IMR-90 (cell line): Measurements from ENCODE around the gene MRPL34. TPM values are rescaled to one million over a fixed set of nuclear protein-coding genes. Genes with fewer than 3 reads are reported as not detected.

Source experiments
- ATAC-seq: fragments of 200-7000 bp; cut with Tn5 transposase; 2 replicates; pipeline ENCODE4 v1.9.1; 2020; ENCODE audit warnings: low read depth, mild to moderate bottlenecking, moderate library complexity
- BruUV-seq: library from RNA; stranded (reverse); fragments of 400-500 nt; replicated peaks from 2 replicates; lab custom pipeline; 2021; lab: Mats Ljungman, UMichigan
- CTCF ChIA-PET: fragments of 300-600 bp; formaldehyde crosslinking; extraction: SDS; loops from one replicate; lab custom pipeline; 2021; ENCODE audit warnings: antibody characterized with exemption; lab: Yijun Ruan, JAX
- POLR2A ChIA-PET: fragments of 300-600 bp; sonication (Branson Sonifier 250); formaldehyde crosslinking; loops from one replicate; lab custom pipeline; 2022; ENCODE audit warnings: antibody characterized with exemption; ENCODE audit not compliant: unreplicated experiment; lab: Charles Lee
- DNase-seq: peaks from one replicate; pipeline ENCODE4 v3.0.0; 2013
- H2AFZ ChIP-seq: replicated peaks from 2 replicates; pipeline ENCODE3; 2013; ENCODE audit warnings: low read length, mild to moderate bottlenecking; ENCODE audit not compliant: poor library complexity
- H2AK5ac ChIP-seq: 2 replicates; pipeline ENCODE4 v1.6.1; 2013; ENCODE audit warnings: low read depth, low read length, inconsistent platforms
- H2AK9ac ChIP-seq: replicated peaks from 2 replicates; pipeline ENCODE3; 2013; ENCODE audit warnings: mild to moderate bottlenecking, low read depth, low read length, moderate library complexity; ENCODE audit not compliant: poor library complexity
- H2BK120ac ChIP-seq: 2 replicates; pipeline ENCODE4 v1.6.1; 2013; ENCODE audit warnings: low read depth, low read length, inconsistent platforms
- H2BK15ac ChIP-seq: 3 replicates; pipeline ENCODE4 v1.6.1; 2013; ENCODE audit warnings: low read depth, low read length, inconsistent platforms
- H2BK20ac ChIP-seq: 2 replicates; pipeline ENCODE4 v1.6.1; 2013; ENCODE audit warnings: low read depth, mild to moderate bottlenecking, inconsistent platforms, low read length, moderate library complexity
- H2BK5ac ChIP-seq: 2 replicates; pipeline ENCODE4 v1.6.1; 2013; ENCODE audit warnings: mild to moderate bottlenecking, low read depth, low read length, inconsistent platforms; ENCODE audit not compliant: poor library complexity, severe bottlenecking
- H3K14ac ChIP-seq: replicated peaks from 2 replicates; pipeline ENCODE4 v1.6.1; 2013; ENCODE audit warnings: low read depth, low read length, inconsistent platforms
- H3K18ac ChIP-seq: 2 replicates; pipeline ENCODE4 v1.6.1; 2013; ENCODE audit warnings: low read depth, low read length, control low read depth
- H3K23ac ChIP-seq: 2 replicates; pipeline ENCODE4 v1.6.1; 2013; ENCODE audit warnings: low read depth, low read length, inconsistent platforms
- H3K27ac ChIP-seq: 2 replicates; pipeline ENCODE4 v1.5.1; 2013; ENCODE audit warnings: mild to moderate bottlenecking, control low read depth, low read length; ENCODE audit not compliant: insufficient read depth
- H3K27me3 ChIP-seq: 2 replicates; pipeline ENCODE4 v1.6.1; 2013; ENCODE audit warnings: low read length; ENCODE audit not compliant: control insufficient read depth, insufficient read depth
- H3K36me3 ChIP-seq: 2 replicates; pipeline ENCODE4 v1.6.1; 2013; ENCODE audit warnings: low read length, mixed read lengths; ENCODE audit not compliant: control insufficient read depth, insufficient read depth
- H3K4ac ChIP-seq: 2 replicates; pipeline ENCODE4 v1.6.1; 2013; ENCODE audit warnings: low read depth, low read length, inconsistent platforms
- H3K4me1 ChIP-seq: 2 replicates; pipeline ENCODE4 v1.6.1; 2013; ENCODE audit warnings: low read length, mixed read lengths; ENCODE audit not compliant: control insufficient read depth, insufficient read depth
- H3K4me2 ChIP-seq: 2 replicates; pipeline ENCODE4 v1.6.1; 2013; ENCODE audit warnings: low read depth, mild to moderate bottlenecking, control low read depth, low read length, moderate library complexity
- H3K4me3 ChIP-seq: 2 replicates; pipeline ENCODE4 v1.5.1; 2013; ENCODE audit warnings: low read depth, mild to moderate bottlenecking, control low read depth, low read length, moderate library complexity; ENCODE audit not compliant: insufficient read depth
- H3K56ac ChIP-seq: 2 replicates; pipeline ENCODE4 v1.6.1; 2013; ENCODE audit warnings: low read length, inconsistent platforms; ENCODE audit not compliant: insufficient read depth; ENCODE audit errors: extremely low read depth
- H3K79me1 ChIP-seq, 2 experiments: 2 replicates each; pipeline ENCODE4 v1.6.1; 2013; ENCODE audit warnings: low read length in 2 of 2, inconsistent platforms in 1 of 2, low read depth in 1 of 2
- H3K9ac ChIP-seq: 2 replicates; pipeline ENCODE4 v1.6.1; 2013; ENCODE audit warnings: low read depth, low read length, control low read depth
- H3K9me1 ChIP-seq: 2 replicates; pipeline ENCODE4 v1.6.1; 2013; ENCODE audit warnings: low read length, inconsistent platforms; ENCODE audit not compliant: insufficient read depth
- H3K9me3 ChIP-seq: 2 replicates; pipeline ENCODE4 v1.6.1; 2013; ENCODE audit warnings: low read length; ENCODE audit not compliant: control insufficient read depth, insufficient read depth
- H4K20me1 ChIP-seq: 2 replicates; pipeline ENCODE4 v1.6.1; 2013; ENCODE audit warnings: low read length, inconsistent platforms; ENCODE audit not compliant: insufficient read depth
- H4K5ac ChIP-seq: 2 replicates; pipeline ENCODE4 v1.6.1; 2013; ENCODE audit warnings: mild to moderate bottlenecking, low read depth, low read length, control low read depth
- H4K8ac ChIP-seq, 2 experiments: 2 replicates each; pipeline ENCODE4 v1.6.1; 2013; ENCODE audit warnings: low read depth in 2 of 2, low read length in 2 of 2, control low read depth in 1 of 2, inconsistent platforms in 1 of 2
- H4K91ac ChIP-seq: 2 replicates; pipeline ENCODE4 v1.6.1; 2013; ENCODE audit warnings: low read depth, low read length, inconsistent platforms; ENCODE audit not compliant: insufficient read depth
- MXI1 ChIP-seq: IDR thresholded peaks from 2 replicates; pipeline ENCODE4 v1.6.1; 2012; ENCODE audit warnings: low read depth, mild to moderate bottlenecking, low read length, moderate library complexity, borderline replicate concordance
- NFE2L2 ChIP-seq: fragments of 150-350 bp; IDR thresholded peaks from 2 replicates; pipeline ENCODE4 v1.6.1; 2016; ENCODE audit warnings: low read depth, mild to moderate bottlenecking, low read length
- RCOR1 ChIP-seq: IDR thresholded peaks from 2 replicates; pipeline ENCODE4 v1.6.1; 2012; ENCODE audit warnings: mild to moderate bottlenecking, low read length, improper control_type of control experiment; ENCODE audit not compliant: insufficient replicate concordance
- WGBS, 2 experiments: methylation state at CpG; one replicate each; pipeline versions ENCODE4 v1.1.5 to v1.1.7; 2013; ENCODE audit warnings: missing lambda C conversion rate in 2 of 2; ENCODE audit not compliant: insufficient read length in 1 of 2; ENCODE audit errors: extremely low coverage in 2 of 2; 5-methylcytosine and 5-hydroxymethylcytosine counted together
- dilution Hi-C: fragments of 300-500 bp; cut with HindIII; formaldehyde crosslinking; loops from one replicate; pipeline ENCODE4 v1.14.3; 2018; ENCODE audit warnings: low sequenced_read_pairs; ENCODE audit not compliant: unreplicated experiment
- in situ Hi-C: fragments of 300-500 bp; cut with MboI; formaldehyde crosslinking; loops from 3 replicates; pipeline ENCODE4 v1.14.3; 2019; ENCODE audit warnings: low sequenced_read_pairs, inconsistent platforms, mixed read lengths
- intact Hi-C: fragments of 100-400 bp; cut with micrococcal nuclease; formaldehyde crosslinking; loops from 2 replicates; pipeline ENCODE4 v1.10.0; 2022
- polyA plus RNA-seq, 3 experiments: library from polyadenylated mRNA; depleted of rRNA; stranded (reverse); fragments of >200 nt; gene quantifications; 2 replicates each; pipeline ENCODE4 v1.2.3, GENCODE V29; 2012; ENCODE audit warnings: low replicate concordance in 1 of 3
- total RNA-seq: library from RNA; depleted of rRNA; stranded (reverse); fragments of >200 nt; gene quantifications from 2 replicates; pipeline ENCODE4 v1.2.3, GENCODE V29; 2012

MRPL34 gene
- total and polyA plus RNA-seq, 2 of the 4 experiments (the other 2 are of a cell fraction), result 7.3 to 37.0 TPM

DNA sequence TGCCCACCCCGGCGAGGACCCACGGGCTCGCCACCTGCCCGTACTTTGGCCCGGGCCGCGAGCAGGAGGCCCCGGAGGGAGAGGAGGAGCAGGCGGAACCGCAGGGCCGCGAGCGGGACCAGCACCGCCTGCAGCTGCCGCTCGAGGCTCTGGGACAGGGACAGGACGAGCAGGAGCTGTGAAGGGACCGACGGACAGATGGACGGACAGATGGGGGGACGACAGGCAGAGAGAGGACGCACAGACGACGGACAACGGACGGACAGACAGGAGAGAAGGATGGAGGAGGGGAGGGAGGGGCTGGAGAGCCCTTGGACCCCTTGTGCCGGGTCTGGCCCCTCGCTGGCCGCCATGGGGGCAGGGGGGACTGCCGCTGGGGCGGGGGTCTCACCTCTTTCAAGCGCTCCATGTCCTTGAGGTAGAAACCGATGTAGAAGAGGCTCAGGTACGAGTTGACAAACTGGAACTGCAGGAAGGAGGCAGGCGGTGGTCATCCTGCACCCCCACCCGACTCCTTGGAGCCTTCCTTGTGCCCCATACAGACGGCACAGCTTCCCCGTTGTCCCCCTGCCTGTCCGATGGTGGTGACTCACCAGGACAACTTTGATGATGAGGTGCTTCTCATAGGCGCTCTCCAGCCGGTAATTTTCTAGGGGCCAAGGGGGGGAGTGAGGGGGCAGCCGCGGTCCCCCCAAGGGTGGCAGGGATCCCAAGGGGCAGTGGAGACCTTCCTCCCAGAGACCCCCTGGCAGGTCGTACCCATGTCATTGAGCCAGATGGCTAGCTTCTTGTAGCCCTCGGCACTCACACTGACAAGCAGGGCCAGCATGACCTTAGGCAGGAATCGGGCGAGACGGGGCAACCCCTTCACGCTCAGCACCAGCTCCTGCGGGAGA, 23.9 kb downstream of the MRPL34 start:
- H3K9me3 ChIP-seq, result no peaks in the 10 kb centered on the region
- no TSS peak for BruUV-seq
- no peak overlapping the region for H3K4ac ChIP-seq
- peaks cover 11% of the 10 kb centered on the region; the same call in 1 of the 2 replicates for H3K36me3 ChIP-seq
- dilution Hi-C loops (no loop called here), intact Hi-C loops (no loop called here), in situ Hi-C loops (no loop called here)
- H2BK5ac ChIP-seq, result no peak overlapping the region
- no peak overlapping the region for H4K91ac ChIP-seq
- no peak overlapping the region for H2AK9ac ChIP-seq
- ChIA-PET CTCF (no interaction called here), POLR2A (no interaction called here)
- H2BK20ac ChIP-seq, result no peak overlapping the region
- no peak overlapping the region for H3K18ac ChIP-seq
- no peak overlapping the region for H3K4me3 ChIP-seq
- no peaks in the 10 kb centered on the region for H3K9me1 ChIP-seq
- no peak overlapping the region for H3K9ac ChIP-seq
- no peak overlapping the region for H3K56ac ChIP-seq
- H4K20me1 ChIP-seq, result no peaks in the 10 kb centered on the region
- no peak overlapping the region for H3K4me2 ChIP-seq
- no peak overlapping the region for H3K23ac ChIP-seq
- H3K79me1 ChIP-seq, result peaks cover 0 to 20% of the 10 kb centered on the region in 2 experiments; a peak in 2 of 4 replicates
- no peak overlapping the region for H3K14ac ChIP-seq
- H2BK15ac ChIP-seq, result no peak overlapping the region
- no peak overlapping the region for H2AFZ ChIP-seq
- H2BK120ac ChIP-seq, result no peak overlapping the region
- 0 out of 2 replicates have a peak, but pooled peaks cover 4% of the 10 kb centered on the region for H3K4me1 ChIP-seq
- no peak overlapping the region for H3K27ac ChIP-seq
- no peak for ATAC-seq
- no peak for DNase-seq
- TF ChIP-seq RCOR1, result no peak
- no peak for TF ChIP-seq MXI1
- TF ChIP-seq NFE2L2, result no peak
- H2AK5ac ChIP-seq, result no peak overlapping the region
- H4K8ac ChIP-seq, result no peak overlapping the region
- no peak overlapping the region for H4K5ac ChIP-seq
- H3K27me3 ChIP-seq, result no peaks in the 10 kb centered on the region
- WGBS, 2 experiments, result 78% methylated on average over 39 of the region's 51 CpGs; no CpG with 5 or more reads in 1 of the 2 experiments
